ENCODE data around the gene SYP.
A peak's percentile ranks its signal among the peaks of the same experiment; 100 is the strongest.

Gene SYP

DNA sequence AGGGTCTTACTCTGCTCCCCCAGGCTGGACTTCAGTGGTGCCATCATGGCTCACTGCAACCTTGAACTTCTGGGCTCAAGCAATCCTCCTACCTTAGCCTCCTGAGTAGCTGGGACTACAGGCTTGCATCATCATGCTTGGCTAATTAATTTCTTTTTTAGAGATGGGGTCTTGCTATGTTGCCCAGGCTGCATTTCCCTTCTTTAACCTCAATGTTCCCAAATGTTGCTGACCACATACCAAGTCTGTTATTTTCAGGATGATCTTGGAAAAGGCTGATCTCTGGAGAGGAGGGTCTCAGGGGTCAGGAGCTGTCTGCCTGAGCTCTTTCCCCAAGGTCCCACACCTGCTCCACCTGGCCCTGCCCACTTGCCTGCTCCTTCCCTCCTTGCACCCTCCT lies 20.1 kb upstream of the SYP start:
- no peak for DNase-seq (ENCODE audit: low spot score)

DNA sequence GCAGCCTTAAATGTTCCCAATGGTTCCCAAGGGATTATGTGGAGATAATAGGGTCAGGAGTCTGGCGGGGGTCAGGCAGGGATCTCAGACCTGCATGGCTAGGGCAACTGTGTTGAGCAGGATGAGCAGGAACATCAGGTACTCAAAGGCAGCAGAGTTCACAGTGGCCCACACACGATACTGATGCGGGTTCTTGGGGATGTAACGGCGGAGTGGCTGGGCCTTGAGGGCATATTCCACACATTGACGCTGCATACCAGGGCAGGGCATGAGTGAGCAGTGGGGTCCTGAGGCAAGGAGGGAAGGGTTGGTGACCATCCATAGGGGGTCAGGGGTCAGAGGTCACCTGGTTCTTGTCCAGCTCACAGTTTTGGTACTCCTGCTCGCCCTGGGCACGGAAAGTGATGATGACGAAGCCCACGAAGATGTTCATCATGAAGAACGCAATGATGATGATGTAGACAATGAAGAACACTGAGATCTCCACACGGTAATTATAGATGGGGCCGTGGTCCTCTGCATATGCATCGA lies 15.1 kb upstream of the SYP start:
- DNase-seq (ENCODE audit: low spot score): no peak

DNA sequence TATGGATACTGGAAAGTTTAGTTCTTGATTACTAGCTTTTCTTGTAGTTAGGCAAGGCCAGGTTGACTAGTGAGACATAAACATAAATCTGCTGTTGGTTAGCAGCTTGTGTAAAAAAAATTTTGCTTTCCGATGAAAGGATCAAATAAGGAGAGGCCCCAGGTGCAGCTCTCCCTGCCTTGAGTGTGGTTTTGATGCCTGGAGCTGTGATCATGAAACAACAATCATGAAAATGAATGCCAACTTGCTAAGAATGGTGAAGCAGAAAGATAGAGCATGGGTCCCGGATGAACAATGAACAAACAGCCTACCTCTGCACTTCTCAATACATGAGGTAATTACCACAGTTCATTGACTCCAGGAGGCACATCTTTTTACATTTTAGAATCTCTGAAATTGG lies 14.4 kb upstream of the SYP start:
- no peak for DNase-seq (ENCODE audit: low spot score)

DNA sequence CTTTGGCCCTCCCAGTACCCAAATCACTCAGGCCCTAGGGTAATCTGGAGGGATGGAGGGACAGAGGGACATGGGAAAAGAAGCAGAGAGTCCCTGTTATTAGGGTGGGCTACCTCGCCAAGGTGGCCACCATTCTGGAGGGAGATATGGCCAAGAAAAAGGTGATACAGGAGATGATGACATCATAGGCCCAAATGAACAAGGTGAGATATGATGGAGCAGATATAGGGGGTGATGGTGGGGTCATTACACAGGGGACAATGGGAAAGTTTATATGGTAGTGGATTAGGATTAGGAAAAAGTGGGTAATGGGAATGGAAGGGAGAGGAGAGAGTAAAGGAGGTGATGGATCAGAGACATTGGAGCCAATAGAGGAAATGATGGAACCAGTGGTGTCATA lies 12.9 kb upstream of the SYP start:
- no peak for DNase-seq (ENCODE audit: low spot score)

DNA sequence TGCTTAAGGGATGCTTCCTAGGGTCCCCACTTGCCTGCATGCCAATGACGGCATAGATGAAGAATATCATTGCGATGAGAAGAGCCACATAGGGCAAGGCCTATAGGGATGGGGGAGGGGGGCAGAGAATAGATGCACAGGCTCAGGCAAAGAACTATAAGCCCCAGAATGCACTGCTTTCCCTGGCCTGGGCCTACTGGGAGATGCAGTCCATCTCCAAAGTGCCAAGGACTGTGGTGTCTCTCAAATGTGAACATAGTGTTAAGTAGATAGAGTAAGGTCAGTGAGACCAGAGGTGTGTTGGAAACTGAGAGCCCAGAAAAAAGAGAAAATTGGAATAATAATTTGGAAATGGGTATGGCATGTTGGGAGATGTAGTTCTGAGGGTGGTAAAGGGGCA lies 12.2 kb upstream of the SYP start:
- no peak for DNase-seq (ENCODE audit: low spot score)

DNA sequence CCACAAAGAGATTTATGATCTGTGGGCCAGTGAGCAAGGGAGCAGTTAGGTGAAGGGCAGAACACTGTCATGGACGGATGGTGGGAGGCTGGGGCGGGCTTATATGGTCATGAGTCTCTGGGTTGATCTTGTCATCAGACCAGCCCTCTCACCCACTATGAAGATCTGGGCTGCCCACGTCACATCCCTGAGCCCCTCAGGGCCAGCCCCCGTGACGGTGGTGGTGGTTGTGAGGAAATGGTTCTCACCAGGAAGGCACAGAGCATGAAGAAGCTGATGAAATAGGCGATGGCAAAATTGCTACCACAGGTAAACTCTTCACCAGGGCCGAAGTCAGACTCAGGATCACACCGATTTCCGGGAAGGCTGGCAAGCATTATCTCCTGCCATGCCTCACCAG lies 11.1 kb upstream of the SYP start:
- DNase-seq (ENCODE audit: low spot score): no peak

DNA sequence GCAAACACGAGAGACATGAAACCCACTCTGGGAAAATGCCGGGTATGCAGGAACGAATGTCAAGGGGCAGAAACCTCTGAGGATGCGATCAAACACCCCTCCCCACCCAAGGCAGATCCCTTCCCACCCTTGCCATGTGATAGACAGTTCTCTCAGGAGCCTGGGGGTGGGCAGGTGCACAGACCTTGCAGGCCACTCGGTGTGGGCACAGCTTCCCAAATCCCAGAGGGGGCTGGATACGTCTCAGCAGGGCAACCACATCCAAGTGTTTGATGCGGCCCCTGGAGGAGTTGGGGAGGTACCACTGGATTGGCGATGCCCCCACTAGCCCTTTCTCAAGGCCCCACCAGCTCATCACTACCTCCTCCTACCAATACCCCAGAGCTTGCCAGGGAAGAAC lies 10.4 kb upstream of the SYP start:
- no peak for DNase-seq (ENCODE audit: low spot score)

DNA sequence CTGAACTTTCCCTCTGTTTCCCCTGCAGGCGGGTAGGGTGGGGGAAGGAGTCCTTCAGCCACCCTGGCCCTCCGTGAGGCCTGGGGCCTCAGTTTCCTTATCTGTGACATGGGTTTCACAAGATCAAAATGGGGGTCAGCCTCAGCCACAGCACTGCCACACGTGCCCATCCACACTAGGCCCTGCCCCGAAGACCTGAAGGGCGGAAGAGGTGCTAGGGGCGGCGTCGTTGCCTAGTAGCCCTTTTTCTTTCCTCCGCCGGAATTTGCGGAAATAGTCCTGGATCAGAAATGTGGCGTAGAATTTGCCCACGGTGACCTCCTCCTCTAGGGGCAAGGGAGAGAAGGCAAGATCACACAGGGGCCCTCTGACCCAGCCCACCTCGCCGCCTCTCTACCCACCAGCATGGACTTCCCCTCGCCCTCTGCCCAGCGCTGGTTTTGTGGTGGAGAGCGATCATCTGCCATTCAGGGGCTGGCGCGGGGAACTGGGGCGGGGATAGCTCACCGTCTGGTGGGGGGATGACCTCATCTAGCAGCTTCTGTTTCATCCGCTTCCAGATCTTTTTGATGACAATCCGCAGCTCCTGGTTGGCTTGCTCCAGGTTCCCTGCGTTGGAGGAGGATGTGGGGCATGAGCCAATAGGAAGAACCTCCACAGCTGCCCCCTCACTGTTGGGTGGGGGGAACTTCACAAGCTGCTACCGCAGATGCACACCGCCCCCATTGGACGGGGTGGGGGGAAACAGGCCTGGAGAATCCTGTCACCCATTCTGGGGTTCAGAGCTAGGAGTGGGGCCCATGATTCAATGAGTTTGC lies 9.7 kb upstream of the SYP start:
- no peak for DNase-seq (ENCODE audit: low spot score)

DNA sequence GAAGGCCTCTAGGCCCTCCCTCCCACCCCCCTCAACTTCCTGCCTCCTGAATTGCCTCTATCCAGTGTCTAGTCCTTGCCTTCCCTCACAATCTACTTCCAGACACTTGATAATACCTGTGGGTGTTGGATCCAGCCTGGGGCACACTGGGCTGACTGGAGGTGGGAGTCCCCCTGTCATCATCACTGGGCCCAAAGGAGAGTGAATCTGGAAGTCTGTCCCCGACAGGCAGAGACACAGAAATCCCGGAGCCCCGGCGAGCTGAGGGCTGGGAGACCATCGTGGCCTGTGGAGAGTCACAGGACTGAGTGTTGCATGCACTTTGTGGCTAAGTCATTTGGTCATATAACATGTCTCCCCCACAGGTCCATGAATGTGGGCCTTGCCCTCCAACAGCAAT lies 8.4 kb upstream of the SYP start:
- DNase-seq (ENCODE audit: low spot score): no peak

DNA sequence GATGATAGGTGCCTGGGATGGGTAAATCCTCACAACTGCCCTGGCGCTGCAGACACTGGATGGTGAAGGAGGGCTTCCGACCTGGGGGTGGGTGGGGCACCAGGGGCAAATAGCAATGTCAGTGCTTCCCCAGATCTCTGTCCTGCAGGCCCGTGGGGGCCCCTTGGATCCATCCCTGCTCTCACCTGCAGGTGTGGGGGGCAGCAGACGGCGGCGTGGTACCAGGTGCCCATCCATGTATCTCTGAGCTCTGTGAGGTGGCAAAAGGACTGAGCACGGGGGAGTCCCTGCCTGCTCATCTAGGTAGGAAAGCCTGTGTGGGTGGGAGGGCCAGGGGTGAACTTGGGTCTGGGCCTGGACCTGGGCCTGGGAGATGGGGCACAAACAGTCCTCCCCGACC lies 6.5 kb upstream of the SYP start:
- no peak for DNase-seq (ENCODE audit: low spot score)

DNA sequence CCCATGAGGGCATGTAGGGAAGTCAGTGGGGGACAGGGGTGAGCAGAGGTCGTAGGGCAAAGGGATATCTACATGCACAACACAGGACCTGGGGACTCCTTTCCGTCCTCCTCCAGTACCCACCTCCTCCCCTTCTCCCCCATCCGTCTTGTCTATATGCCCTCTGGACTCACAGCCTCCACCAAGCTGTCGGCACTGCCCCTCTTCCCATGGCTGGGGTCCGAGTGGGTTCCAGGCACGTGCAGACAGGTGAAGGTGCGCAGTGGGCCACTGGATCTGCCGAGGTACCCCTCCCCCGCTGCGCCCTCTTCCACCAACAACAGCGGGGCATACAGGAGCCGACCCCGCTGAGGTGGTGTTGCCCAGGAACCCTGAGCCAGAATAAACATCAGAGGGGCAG lies 5.5 kb upstream of the SYP start:
- DNase-seq (ENCODE audit: low spot score): no peak

DNA sequence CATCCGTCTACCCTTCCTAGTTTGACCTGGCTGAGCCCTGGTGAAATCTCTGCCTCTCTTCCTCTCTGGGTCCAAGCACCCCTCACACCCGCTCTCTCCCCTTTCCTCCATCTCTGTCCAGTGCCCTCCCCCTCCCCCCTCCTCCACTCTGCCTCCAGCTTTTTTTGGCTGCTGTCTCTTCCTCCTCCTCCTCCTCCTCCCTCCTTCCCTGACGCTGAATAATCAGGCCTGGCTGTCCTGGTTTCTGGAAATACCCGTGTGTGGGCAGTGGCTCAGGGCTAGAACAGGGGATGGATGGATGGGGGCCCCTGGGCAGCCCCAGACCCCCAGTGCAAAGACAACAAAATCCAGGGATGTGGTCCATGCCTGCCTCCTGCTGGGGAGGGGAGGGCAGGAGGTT lies 4.7 kb upstream of the SYP start:
- DNase-seq (ENCODE audit: low spot score): no peak

DNA sequence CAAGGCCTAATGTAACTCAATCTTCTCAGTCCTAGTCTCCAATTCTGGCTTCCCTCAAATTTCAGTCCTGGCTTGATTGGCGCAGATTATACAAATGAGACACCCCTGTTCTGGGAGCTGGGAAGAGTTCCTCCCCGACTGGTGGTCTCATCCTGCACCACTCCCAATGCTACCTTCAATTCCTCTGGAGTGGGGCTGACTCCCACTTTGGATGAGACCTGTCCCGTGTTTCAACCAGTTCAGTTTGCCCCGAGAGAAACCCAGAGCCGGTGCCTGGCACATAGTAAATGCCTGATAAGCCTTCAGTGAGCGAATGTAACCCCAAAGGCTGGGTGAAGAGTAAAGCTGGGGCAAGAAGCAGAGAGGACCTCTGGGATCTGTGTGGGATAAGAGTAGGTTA lies 4.0 kb upstream of the SYP start:
- DNase-seq (ENCODE audit: low spot score): no peak

DNA sequence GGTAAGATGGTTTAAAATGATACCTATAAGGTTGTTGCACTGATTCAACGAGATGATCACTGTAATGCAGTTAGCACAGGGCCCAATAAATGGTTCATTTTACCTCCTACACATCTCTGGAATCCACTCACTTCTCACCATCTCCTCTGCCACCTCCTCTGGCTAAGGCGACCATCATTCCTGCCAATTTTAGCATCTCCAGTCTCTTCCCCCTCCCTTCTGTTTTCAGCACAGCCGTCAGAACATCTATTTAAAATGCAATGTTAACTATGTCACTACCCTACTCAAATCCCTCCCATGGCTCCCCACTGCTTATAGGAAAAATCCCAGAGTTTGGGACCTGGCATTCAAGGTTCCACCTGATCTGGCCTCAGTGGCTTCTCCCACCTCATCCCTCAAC lies 3.5 kb upstream of the SYP start:
- DNase-seq (ENCODE audit: low spot score): no peak

DNA sequence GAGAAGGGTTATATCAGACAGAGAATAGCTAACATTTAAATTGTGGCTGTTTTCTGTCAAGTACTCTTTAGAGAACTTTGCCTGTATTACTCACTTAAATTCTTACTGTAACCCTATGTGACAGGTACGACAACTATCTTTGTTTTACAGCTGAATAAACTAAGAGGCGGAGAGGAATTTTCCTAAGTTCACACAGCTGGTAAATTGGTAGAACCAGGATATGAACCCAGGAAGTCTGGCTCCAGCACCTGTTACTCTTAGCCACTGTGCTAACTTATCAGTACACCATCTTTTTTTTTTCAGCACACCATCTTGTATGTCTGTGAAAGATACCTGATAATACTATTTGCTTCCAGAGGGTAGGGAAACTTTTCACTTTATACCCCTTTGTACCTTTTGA lies 2.0 kb upstream of the SYP start:
- DNase-seq (ENCODE audit: low spot score): no peak

DNA sequence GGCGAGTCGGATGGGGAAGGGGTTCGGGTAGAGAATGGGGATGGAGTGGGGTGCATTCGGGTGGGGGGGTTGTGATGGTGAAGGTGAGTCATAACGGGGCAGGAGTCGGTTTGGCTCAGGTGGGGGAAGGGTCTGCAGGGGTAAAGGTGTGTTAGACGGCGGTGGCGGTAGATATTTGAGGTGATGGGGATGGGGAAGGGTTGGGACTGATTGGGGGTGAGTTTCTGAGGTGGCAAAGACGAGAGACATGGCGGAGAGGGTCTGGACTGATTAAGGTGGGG lies 738 bp downstream of the SYP start:
- DNase-seq (ENCODE audit: low spot score): no peak

DNA sequence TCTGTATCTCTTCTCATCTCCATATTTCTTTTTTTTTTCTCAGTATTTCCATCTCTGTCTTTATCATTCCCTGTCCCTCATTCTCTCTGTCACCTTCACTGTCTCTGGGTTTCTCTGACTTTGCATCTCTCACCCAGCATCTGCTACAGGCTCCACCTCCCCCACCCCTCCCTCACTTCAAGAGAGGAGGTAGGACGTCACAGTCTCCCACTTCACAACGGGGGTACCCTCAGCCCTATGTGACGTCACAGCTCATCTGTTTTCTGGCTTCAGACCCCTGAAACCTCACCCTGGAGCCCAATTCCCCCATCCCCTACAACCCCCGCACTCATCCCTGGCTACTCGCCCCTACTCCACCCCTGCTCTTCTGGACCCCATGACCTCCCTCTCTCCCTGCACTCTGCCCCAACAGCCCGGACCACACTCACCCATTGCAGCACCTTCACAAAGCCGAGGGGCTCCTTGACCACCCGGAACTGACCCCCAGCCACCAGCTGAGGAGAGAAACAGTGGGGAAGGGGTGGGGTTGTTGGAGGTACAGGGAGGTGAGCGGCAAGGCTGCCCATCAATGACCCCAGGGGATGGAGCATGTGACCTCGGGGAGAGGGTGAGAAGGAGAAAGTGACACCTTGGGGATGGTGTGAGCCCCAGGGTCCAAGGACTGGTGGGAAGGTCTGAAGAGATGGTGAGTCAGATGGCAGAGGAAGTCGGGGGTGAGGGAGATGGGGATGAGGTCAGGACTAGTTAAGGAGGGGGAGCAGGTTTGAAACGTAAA lies 1.3 kb downstream of the SYP start:
- no peak for DNase-seq (ENCODE audit: low spot score)

DNA sequence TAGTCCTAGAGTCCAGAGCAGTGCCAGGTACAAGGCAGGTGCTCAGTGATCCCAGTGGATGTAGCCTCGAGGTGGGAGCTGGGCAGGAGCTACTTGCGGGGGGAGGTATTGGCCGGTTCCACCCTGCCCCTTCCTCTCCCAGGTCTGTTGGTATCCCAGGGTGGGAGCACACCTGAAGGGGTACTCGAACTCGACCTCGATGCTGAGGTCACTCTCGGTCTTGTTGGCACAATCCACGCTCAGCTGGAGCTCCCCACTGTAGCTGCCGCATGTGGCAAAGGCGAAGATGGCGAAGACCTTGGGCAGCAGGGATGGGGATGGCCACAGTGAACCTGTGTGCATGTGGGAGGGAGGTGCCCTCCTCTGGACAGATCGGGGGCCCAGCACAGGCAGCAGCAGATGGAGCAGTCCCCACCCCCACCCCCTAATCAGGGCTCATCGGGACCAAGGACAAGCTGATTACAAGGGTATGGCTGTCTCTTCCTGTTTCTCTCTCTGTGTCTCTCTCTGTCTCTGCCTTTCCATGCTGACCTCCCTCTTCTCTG lies 2.4 kb downstream of the SYP start:
- DNase-seq (ENCODE audit: low spot score): no peak

DNA sequence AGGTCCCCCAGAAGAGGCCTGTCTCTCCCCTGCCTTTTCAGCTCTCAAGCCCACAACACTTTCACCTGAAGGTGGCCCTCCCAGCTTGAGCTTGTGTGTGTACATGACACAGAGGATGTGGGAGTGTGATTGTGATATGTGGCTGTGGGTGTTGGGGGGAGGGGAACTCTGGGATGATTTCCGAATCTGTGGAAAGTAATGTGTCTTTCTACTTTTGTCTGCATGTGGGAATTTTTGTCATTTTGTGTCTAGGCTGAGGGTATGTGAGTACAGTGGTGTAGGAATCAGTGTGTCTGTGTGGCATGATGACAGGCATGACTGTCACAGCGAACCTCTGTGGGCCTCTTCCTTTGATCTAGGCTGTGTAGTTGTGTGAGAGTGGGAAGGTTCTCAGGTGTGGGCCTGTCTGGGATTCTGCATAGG lies 6.4 kb downstream of the SYP start:
- no peak for DNase-seq (ENCODE audit: low spot score)

DNA sequence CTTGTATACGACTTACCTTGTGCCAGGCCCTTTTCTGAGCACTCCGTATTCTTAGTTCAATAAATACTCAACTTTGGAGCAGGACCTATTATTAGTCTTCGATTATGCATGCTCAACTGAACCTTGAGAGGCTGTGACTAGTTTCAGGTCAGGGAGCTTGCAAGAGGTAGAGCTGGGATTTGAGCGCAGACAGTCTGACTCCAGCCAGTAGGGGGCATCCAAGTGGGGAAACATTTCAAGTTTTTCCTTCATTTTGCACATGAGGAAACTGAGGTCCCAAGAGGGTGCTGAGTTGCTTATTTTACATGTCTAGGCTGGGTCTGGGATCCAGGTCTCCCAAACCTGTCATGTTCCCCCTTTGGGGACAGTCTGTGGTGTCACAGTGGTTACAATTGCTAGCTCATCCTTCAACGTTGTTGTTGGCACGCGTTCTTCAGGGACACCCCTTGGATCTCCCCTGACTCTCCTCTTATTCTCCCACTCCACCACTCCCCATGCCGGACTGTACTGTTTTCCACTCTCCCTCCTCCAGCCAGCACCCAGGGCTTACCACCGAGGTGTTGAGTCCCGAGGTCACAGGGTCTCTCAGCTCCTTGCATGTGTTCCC lies 7.2 kb downstream of the SYP start:
- peak; percentile 49 for DNase-seq (ENCODE audit: low spot score)

DNA sequence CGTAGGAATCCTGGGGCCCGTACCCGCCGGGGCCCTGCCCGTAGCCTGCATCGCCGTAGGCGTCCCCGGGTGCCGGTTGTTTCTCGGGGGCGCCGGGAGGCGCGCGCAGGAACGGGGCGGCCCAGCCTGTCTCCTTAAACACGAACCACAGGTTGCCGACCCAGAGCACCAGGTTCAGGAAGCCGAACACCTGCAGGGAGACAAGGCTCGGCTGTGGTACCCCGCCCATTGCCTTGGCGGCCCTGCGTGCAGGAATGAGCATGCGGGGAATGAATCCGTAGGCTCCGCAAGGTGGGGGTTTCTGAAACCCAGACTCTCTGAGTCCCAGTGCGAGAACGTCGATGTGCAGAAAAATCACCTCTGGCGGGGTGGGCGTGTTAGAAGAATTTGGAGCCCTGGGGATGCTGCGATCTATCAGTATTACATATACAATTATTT lies 8.4 kb downstream of the SYP start:
- peak; percentile 26 for DNase-seq (ENCODE audit: low spot score)

DNA sequence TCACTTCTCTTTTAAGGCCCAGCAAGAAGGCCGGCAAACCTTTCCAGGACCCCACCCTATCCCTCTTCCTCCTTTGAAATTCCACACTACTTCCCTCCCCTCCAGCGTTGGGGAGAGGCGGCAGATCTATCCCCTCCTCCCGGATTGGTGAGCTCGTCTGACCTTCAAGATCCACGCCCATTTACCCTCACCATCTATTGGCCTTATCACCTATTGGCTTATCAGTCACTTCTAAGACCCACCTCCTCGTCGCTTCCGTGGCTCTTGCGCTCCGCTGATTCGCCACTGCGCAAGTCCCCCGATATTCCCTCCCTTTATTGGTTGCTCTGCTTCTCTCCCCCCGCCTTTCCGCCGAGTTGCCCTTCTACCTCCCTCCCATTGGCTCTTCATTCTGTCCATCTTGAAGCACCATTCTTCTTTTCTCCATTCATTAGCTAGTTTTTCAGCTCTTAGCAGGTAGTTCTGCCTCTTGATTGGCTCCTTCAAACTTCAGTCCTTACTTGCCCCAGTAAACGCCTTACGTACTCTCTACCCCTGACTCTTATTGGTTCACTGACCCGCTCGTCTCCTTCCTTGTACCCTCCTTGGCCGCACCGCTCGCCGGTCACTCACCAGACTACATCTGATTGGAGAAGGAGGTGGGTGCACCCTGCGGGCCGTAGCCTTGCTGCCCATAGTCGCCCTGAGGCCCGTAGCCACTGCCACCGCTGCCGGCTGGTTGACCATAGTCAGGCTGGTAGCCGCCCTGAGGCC lies 9.0 kb downstream of the SYP start:
- peak; percentile 99 for DNase-seq (ENCODE audit: low spot score)

All from kidney tubule cell (primary cell).